ENCODE results near the gene NECAB2.

The NECAB2 gene

DNA sequence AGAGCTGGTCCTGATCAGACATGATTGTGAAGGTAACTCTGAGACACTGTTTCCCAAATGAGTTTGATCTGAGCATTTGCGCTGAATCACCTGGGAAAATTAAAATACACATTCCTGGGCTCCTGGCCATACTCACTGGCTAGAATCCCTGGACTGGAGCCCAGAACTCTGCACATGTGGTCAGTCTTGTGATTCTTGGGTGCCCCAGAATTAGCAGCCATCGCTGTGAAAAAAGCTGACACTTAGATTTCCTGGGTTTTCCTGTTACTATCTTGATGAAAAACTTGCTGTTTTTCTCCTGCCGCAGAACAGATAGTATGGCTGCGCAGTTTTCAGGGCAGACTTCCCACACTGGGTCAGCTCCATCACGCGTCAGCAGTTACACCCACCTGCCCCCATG, 24.6 kb downstream of the NECAB2 start:
- DNase-seq (ENCODE audit: low read depth) = peak; percentile 46

DNA sequence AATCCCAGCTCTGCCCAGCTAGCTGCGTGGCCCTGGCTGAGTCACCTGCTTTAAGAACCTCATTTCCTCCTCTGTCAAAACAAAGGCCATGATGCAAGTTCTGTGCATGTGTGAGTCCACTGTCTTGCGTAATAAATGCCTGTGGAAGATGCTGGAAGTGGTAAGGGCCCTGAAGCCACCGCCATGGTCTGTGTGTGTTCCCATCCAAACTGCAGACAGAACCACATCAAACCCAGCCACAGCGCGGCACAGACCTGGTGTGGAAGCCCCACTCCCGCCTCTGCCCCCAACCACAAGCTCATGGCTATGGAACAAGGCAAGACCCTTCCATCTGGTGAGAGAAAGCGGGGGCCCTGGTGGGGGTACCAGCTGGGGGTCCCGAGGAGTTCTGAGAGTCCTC, 26.0 kb downstream of the NECAB2 start:
- DNase-seq (ENCODE audit: low read depth) = peak; percentile 83

DNA sequence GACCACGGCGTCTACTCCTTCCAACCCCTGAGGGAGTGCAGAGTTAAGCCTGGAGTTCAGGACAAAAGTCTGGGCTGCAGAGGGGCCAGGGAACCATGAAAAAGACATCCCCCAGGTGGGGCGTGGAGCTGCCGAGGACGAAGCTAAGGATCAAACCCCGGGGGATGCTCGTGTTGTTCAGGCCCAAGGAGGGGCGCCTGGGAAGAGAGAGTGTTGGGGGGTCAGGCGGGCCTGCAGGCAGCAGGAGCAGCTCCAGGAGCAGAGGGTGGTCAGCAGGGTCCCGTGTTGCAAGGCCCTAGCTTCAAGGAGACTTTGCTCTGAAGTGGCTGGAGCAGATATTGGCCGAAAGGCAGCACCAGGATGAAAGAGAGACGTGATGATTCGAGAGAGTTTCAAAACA, 26.7 kb downstream of the NECAB2 start:
- DNase-seq (ENCODE audit: low read depth) = no peak

DNA sequence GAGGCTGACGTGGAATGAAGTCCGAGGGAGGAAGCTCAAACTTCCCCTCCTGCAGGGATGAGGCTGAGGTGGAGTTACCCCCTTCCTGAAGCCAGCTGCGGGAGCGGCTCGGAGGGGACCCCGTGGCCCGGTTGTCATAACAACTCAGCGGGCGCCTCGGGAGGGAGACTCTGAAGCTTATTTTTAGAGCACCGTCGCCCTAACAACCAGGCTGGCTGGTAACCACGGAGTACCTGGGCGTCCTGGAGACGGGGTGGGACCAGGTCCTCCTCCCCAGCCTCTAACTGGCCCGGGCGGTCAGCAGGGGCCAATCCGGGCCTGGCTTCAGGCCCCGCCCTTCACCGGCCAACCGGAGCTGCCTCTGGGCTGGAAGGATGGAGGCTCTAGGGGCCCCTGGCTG, 27.7 kb downstream of the NECAB2 start:
- DNase-seq (ENCODE audit: low read depth) = no peak

DNA sequence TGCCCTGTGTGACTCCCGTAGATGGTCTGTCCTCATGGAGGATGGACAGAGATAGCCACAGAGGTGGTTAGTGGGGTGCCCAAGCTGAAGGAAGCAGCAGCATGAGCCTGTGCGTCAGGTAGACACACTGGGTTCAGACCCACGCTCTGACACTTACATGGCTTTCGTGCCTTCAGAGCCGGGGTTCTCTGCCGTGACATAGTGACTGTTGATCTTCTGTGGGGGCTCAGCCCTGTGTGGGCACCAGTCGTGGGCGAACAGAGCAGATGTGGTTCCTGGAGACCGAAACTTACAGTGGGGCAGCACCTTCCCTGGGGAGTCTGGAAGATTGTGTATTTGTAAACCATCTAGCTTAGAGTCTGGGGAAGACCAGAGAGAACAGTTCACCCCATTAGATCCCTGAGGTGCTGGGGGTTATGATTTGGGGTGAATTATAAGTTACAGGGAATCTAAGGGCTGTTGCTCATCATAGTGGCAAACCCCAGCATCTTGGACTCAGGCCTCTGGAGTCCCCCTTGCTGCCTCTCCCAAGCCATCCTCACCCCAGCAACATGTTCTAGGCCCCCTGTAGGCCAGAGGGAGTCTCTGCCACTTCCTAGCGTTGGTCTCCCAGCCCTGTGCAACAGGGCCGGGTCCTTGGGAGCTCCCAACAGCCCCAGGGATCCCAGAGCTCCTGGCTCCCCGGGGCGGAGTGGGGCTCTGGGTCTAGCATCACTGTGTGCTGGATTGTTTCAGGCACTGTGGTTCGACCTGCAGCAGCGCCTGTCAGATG, 28.6 kb downstream of the NECAB2 start:
- no peak for DNase-seq (ENCODE audit: low read depth)

DNA sequence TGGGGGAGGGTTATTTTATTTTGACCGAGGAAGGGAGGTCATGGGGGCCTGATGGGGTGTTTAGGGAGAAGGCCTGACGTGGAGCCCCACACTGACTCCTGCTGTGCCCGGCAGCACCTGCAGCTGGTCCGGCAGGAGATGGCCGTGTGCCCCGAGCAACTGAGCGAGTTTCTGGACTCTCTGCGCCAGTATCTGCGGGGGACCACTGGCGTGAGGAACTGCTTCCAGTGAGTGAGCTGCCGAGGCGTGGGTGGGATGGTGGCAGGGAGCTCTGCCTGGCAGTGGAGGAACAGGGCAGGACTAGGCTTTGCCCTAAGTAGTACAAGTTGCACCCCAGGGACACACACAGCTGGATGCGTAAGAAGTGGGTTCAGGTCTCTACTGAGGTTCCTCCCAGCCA, 30.0 kb downstream of the NECAB2 start:
- no peak for DNase-seq (ENCODE audit: low read depth)

DNA sequence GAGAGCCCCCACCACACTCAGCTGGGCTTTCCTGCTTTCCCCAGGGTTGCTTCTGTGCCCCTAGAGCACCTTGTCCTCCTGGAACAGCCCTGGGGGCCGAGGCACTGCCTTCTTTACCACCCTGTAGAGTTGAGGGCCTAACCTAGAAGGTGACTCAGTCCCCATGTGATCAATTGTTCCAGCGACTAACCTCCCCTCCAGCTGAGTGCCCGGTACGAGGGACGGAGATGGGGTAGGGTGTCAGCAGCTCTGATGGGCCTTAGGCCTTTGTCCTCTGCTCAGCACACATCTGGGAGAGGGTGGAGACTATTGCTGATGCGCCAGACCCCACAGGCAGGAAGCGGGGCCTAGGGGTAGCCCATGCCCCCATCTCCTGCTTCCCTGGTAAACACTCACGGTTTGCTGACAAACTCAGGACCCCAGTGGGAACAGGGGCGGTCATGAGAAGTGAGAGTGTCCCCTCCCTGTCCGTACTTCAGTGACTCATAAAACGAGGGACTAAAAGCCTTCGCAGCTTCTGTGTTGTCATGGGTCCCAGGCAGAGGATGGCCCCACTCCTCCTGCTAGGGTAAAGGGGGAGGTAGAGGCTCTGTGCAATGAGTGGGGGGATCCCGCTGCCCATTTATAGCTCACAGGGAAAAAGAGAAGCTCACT, 33.1 kb downstream of the NECAB2 start:
- no peak for DNase-seq (ENCODE audit: low read depth)

DNA sequence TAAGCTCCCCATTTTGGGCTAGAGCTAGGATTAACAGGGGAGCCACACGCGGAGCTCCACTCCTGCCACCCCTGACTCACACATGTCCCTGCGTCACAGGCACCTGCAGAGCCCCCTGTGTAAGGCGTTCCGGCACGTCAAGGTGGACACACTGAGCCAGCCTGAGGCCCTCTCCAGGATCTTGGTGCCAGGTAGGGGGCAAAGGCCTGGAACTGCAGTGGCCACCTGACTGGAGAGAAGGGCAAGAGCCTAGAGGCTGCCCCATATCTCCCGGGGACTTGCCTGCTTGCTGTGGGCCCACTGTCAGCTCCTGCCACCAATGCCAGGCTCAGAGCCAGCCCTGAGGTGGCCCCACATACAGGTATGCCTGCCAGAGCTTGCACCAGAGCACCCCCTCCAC, 33.7 kb downstream of the NECAB2 start:
- no peak for DNase-seq (ENCODE audit: low read depth)

DNA sequence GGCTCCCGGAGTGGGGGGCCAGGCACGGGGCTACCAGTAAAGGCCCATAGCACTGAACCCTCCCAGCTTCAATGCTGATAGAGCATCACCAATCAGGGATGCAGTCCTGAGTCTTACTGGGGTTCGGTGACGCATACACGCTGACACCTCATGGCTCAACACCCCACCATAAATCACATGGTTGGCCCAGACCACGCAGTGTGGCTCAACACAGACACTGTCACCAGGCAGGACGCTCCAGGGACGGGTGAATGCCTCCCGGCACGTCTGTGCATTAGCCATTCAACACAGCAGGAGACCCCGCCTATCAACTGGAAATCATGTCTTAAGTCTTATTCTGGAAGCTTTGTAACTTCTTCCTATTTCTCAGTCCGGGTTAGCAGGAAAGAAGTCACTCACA, 35.0 kb downstream of the NECAB2 start:
- DNase-seq (ENCODE audit: low read depth) = no peak

DNA sequence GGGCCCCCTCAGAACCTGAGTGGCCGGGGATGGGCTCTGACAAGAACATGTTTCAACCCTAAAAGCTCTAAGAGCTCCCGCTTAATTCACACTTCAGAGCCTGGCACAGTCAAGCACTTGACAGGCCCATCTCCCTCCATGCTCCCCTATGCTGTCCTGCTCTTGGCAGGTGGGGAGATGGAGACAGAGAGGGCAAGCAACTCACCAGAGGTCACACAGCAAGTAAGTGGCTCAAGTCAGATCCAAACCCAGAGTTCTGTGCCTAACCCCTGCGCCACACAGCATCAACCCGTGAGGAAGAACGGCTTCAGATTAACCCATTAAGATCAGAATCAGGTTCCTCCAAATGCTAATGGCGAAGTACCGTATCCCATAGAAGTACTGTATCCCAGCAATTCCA, 36.4 kb downstream of the NECAB2 start:
- no peak for DNase-seq (ENCODE audit: low read depth)

DNA sequence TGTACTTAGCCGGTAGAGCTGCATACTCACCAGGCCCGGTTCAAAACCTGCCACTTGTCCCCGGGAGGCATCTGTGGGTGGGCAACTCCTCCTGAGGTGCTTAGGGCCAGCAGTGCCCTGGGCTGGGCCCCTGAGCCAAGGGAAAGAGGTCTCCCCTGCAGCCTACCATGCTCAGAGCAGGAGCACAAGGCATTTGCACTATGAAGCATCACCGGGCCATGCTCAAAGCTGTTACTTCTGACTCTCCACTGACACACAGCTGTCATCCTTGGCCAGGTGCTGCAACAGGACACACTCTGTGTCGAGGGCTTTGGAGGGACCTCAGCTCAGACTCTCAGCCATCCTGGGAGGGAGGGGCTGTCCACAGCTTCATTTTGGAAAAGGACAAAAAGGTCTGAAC, 37.3 kb downstream of the NECAB2 start:
- no peak for DNase-seq (ENCODE audit: low read depth)

DNA sequence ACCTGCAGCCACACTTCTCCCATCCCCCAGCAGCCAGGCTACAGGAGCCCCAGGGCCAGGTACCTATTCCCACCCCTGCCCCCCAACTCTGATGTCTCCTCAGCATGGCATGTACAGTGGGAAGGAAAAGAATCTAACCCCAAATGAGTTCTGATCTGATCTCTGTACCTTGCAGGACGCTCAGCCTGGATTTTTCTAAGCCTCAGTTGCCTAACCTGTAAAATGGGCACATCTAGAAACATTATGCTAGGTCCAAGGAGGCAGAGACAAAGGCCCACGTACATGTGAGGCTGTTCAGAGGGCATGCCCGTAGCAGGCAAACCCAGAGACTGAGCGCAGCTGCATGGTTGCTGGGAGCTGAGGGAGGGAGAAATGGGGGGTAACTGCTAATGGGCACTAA, 39.5 kb downstream of the NECAB2 start:
- DNase-seq (ENCODE audit: low read depth) = no peak

DNA sequence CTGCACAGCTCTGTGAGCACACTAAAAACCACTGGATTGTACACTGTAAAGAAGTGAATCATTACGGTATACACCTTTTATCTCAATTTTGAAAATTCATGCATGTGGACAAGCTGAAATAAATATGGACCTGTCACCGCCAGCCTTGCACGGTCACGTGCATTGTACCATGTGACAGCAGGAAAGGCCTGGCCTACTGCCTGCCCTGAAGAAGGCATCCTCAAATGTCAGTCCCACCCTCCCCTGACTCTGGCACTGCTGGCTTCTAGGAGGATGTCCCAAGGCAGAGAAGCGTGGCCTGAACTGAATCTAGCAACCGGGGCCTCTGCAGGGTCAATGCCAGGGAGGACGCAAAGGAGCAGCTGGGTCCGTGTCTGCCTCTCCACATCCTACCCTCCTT, 39.9 kb downstream of the NECAB2 start:
- DNase-seq (ENCODE audit: low read depth) = no peak

DNA sequence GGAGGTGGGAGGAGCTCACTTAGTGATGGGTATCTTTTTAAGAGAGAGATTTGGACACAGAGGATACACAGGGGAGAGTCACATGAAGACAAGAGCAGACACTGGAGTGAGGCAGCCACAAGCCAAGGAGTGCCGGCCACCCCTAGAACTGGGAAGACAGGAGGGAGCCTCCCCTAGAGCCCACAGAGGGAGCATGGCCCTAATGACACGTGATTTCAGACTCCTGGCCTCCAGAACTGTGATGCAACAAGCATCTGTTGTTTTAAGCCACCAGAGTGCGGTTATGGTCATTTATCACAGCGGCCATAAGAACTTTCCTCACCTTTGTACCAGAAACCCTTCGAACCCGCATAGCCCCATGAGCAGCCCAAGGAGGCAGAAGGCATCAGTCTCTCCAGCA, 41.2 kb downstream of the NECAB2 start:
- no peak for DNase-seq (ENCODE audit: low read depth)

DNA sequence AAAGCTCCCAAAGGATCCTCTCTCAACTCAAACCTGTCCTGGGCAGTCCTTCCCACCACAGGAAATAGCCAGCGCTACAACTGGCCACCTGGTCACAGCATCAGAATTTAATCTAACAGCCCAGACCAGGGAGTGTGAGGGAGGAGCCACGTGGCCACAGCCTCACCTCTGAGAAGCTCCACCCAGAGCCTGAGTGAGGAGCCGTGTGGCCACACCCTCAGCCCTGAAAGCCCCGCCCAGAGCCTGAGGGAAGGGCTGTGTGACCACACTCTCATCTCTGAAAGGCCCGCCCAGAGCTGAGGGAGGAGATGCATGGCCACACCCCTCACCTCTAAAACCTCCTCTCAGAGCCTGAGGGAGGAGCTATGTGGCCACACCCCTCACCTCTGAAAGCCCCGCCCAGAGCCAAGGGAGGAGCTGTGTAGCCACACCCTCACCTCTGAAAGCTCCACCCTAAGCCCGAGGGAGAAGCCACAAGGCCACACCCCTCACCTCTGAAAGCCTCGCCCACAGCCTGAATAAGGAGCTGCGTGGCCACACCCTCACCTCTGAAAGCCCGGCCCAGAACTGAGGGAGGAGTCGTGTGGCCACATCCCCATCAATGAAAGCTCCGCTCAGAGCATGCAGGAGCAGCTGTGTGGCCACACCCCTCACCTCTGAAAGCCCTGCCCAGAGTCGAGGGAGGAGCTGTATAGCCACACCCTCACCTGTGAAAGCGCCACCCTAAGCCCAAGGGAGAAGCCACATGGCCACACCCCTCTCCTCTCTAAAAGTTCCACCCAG, 45.9 kb downstream of the NECAB2 start:
- DNase-seq (ENCODE audit: low read depth) = no peak

DNA sequence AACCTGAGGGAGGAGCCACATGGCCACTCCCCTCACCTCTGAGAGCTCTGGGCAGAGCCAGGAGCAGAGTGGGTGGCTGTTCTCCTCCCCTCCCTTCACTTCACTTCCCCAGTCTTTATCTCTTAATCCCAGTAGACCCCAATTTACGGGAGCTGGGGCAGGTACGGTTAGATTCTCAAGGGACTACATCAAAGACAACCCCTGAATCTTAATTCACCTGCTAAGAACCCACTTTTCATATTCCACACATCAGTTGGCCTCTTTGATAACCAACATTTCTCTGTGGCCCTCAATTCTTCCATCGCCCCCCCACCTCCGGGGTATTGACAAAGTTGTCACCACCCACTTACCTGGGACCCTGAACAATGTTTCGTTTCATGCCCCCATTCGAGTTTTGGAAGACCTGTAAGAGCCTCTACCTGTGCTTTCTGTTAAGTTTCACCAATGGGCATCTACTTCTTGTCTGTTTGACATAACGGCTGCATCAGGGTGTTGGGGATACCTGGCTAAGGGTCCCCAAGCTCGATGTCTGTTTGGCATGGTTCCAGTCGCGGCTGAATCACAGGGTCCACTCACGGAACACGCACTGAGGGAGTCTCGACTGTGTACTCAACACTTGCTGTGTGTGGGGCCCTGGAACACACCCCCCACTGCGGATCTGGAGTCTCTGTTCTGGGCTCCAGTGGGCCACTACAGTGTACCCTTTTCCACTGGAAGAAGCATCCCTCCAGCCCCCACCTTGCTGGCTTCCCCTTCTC, 46.7 kb downstream of the NECAB2 start:
- DNase-seq (ENCODE audit: low read depth) = no peak

DNA sequence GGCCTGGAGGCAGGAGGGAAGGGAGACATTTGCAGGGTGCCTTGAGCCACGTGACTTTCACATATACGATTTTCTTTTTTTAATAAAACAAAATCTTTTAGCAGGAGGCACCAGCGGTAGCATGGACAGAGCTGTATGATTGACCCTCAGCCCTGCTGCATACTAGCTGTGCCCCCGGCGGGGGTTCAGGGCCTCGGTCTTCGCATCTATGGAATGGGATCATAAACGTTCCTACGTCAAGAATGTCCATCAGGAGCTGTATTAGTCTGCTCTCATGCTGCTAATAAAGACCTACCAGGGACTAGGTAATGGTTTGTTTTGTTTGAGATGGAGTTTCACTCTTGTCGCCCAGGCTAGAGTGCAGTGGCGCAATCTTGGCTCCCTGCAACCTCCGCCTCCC, 47.4 kb downstream of the NECAB2 start:
- DNase-seq (ENCODE audit: low read depth) = no peak

DNA sequence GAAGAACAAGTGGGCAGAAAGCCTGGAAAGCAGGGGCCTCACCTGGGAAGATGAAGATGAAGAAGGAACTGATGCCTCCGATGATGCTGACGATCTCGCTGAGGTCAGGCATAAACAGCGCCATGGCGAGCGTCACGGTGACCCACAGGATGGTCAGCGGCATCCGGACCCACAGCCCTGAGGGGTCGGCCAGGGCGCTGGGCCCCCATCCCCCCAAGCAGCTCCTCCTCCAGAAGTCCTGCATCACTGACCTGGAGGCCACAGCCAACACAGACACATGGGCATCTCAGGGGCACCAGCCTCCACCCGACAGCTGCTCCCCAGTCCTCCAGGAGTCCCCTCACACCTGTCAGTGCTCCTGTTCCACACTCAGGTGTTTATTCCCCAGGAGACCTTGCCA, 48.4 kb downstream of the NECAB2 start:
- DNase-seq (ENCODE audit: low read depth) = no peak

DNA sequence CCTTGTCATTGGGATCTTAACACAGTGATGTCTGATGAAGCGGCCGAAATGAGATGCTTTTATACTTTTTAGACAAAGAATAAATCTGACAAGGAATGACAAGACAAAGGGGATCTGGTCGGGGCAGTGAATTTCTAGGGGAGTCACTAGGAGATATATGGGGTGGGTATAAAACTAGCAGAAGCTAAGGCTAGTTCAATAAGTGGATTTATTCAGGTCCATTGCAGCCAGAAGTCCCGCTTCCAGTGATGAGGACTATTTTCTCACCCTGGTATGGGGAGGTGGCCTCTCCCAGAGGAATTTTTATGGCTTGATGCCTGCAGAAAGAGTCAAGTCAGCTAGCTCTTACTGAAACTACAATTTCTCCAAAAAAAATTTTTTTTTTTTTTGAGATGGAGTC, 50.7 kb downstream of the NECAB2 start:
- no peak for DNase-seq (ENCODE audit: low read depth)

DNA sequence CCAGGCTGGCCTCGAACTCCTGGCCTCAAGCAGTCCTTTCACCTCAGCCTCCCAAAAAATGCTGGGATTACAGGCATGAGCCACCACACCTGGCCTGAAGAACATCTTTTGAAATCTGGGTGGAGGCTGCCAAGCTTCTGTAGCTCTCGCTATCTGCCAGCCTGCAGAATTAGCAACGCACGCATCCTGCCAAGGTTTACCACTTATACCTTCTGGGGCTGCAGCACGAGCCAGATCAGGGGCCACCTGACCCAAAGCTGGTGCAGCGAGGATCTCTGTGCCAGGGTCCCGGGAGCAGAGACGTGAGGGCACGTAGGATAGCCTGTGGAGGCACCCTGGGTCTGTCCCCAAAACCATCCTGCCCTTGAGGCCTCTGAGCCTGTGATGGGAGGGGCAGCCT, 52.3 kb downstream of the NECAB2 start:
- DNase-seq (ENCODE audit: low read depth) = no peak

DNA sequence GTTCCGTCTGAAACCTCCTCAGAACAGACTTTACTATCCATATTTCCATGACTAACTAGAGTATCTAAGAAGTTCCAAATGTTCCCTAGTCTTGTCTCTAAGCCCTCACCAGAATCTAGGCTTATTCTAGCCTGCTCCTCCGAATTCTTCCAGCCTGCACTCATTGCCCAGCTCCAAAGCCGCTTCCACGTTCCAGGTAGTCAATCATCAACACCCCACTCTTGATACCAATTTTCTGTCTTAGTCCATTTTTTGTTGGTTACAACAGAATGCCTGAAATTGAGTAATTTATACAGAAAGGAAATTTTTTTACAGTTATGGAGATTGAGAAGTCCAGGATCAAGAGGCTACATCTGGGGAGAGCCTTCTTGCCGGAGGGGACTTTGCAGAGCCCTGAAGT, 53.4 kb downstream of the NECAB2 start:
- no peak for DNase-seq (ENCODE audit: low read depth)

DNA sequence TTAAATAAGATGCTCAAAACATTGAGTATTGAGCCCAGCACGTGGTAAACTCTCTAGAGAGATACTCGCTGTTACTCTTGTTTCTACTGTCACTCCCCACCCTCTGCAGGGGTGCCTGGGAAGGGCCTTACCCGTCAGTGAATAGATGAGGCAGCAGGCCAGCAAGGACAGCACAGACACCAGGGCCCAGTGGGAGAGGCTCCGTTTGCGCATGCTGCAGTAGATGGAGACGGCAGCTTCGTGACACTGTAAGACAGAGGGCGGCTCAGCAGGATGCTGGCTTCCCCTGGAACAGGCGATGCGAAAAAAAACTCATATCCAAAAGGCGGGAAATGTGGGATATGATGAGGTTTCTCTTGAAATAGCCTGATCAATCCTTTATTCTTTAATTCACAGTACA, 54.6 kb downstream of the NECAB2 start:
- no peak for DNase-seq (ENCODE audit: low read depth)

DNA sequence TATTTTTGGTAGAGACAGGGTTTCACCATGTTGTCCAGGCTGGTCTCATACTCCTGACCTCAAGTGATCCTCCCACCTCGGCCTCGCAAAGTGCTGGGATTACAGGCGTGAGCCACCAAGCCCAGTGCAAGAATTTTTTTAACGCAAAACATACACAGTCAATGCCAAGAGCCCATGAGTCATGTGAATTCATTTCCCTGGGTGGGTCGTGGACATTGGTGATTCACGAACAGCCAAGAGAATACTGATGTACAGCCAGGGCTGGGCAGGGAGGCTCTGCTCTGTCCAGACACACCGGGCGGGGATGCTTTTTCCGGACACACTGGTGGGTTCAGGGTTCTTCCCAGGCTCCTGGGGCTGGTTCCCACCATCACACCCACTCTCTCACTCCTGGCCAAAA, 56.8 kb downstream of the NECAB2 start:
- no peak for DNase-seq (ENCODE audit: low read depth)

Data from GM04504 (cell line).